GM19025 (cell line): ENCODE results near the gene AP1G1.
"Not testable (repeated sequence)": the region's sequence is repeated elsewhere in the genome, so short reads cannot be mapped to it uniquely, and the experiment has no call there.

ENCODE experiments used
- ATAC-seq: cut with Tn5 transposase; IDR thresholded peaks from one replicate; pipeline ENCODE4 v1.9.1; 2021; ENCODE audit warnings: mild to moderate bottlenecking, low read depth, moderate library complexity; ENCODE audit not compliant: unreplicated experiment

Gene AP1G1

DNA sequence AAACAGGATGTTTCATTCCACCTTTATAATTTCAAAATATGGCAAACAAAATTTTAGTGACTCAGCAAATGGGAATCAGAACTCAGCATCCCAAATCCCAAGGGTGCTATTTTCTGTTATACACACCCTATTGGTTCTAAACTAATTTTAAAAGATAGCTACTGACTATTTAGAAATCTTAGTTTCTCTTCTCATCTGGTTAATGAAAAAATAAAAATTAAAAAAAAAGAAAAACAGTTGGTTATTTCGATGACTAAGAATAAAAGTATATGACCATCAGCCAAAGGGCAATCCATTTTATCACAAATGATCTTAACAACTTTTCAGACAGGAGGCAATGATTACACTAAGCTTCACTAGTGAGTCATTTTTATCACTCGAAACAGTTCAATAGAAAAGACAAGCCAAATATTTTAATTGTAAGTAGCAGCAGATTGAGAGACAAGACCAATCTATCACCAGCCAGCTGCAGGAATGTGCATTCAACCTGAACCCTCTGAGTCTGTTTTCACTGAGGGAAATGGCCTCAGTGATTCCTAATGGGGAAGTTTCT, 99.3 kb downstream of the AP1G1 start:
- ATAC-seq, result no peak

DNA sequence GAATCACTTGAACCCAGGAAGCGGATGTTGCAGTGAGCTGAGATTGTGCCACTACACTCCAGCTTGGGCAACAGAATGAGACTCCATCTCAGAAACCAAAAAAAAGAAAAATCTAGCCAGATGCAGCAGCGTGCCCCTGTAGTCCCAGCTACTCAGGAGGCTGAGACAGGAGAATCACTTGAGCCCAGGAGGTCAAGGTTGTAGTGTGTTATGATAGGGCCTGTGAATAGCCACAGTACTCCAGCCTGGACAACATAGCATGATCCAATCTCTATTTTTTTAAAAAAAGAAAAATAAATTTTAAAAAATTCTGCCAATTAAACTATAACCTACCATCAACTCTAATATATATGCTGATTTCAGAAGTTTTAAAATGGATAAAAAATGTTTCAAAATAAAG, 99.9 kb downstream of the AP1G1 start:
- no peak for ATAC-seq

DNA sequence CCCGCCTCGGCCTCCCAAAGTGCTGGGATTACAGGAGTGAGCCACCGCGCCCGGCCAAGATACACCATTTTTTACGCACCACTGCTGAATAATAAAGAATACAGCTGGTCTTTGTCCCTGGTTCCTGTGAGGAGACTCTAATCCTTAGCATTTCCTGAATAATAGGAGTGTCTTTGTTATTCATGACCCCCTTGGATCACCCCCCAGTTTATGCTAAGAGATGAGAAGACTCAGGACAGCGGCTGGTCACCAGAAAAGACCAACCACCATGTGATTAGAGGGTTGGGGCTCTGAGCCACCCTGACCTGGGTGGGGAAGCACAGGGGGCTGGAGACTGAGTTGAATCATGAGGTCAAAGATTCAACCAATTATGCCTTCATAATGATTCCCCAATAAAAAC, 101.4 kb downstream of the AP1G1 start:
- ATAC-seq, result no peak

DNA sequence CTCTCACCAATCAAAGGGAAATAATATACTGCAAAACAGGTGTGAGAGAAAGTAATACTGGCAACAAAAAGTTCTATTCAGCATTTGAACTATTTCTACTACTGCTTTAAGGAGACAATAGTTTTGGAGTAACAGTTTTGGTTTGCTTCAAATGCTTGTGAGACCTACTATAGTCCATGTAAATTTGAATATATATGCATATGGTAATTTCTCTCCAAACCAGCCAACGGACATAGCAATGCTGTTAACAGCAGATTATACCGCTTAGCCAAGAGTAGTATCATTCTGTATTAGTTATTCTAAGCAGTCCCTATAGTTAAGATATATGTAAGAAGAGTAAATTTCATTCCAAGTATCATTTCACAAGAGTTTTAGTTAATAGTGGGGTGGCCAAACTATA, 102.6 kb downstream of the AP1G1 start:
- no peak for ATAC-seq

DNA sequence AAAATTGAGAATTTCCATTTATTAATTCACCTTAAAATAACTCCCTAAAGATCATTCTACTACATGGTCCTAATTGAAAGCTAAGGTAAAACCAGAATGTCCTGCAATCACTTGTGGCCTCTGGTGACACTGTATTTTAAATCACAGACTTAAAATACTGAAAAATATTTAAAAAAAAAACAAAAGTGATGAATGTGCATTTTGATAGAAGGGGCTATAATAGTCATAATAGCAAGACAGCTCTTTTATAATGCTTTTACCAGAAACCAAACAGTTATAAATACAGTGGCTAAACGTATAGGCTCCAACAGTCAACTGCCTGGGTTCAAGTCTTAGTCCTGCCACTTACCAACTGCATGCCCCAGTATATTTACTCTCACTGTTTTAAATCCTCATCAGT, 105.3 kb downstream of the AP1G1 start:
- ATAC-seq, result no peak

DNA sequence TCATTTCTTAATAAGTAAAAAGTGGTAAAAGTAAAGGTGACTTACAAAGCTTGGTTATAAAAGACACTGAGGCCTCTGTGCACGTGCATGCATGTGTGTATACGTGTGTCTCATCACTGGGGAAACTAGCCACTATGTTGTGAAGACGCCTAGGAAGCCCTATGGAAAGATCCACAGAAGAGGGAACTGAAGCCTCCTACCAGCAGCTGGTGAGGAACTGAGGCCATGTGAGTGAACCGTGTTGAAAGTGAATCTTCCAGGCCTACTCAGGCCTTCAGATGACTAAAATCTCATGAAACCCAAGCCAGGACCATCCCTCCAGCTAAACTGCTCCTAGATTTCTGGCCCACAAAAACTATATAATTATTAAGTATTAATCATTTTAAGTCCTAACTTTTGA, 107.8 kb downstream of the AP1G1 start:
- no peak for ATAC-seq

DNA sequence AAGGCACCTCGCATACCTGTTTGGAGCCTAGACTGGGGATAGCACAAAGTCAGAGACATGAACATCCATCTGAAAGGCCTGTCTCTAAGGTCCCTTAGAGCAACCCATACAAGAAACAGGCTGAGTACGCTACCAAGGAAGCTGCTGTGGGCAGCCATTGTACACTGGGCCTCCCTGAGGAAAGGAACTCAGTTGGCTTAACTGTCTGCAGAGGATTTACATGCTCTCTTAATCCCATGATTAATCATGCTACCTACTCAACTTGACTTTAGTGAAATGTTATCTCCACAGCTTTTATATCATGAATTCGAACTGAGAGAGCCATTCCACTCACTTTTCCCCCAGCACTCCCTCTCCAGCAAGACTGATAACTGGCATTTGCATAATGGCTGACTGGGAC, 110.1 kb downstream of the AP1G1 start:
- ATAC-seq, result no peak

DNA sequence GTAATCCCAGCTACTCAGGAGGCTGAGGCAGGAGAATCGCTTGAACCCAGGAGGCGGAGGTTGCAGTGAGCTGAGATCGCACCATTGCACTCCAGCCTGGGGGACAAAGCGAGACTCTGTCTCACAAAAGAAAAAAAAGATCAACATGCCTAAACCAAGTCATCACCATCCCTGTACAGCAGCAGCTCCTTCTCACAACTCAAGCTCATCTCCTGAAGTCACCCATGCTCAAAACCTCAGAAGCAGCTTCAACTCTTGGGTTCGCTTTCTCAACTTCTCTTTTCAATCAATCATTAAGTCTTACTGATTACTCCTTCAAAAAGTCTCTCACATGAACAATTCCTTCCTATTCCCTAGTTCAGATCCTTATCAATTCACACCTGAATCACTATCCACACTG, 115.5 kb downstream of the AP1G1 start:
- ATAC-seq, result no peak

DNA sequence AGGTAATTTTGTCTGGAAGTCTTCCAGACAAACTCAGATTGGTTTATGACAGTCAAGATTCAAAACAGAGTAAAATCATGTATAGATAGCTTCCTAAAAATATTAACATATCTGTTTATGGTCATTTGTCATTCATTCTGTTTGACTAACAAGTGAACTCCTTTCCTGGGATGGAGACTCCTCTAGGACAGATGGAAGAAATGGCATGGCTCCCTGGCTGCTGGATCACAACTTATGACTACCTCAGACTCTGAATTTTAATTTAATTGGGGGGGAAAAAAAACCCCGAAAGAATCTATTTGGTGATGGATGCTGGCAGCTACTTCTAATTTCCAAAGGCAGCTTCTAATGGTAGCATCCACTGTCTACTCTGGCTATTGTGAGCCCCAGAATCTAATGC, 118.7 kb downstream of the AP1G1 start:
- ATAC-seq, result no peak

DNA sequence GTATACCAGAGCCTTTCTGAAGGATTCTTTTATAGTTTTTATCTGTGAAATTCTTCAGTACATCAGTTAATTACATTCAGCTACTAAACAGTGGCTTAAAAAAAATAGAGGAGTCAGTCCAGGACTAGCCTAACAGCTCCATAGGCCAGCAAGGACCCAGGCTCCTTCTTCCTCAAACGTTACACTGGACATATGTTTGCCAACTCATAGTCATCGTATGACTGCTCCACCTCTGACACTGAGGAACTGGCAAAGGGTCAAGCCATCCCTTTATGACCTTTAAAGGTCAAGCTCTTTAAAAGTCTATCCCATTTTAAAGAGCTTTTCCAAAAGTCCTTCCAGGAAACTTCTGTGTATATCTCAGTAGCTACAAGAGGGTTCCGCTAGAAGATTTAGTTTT, 120.8 kb downstream of the AP1G1 start:
- no peak for ATAC-seq

DNA sequence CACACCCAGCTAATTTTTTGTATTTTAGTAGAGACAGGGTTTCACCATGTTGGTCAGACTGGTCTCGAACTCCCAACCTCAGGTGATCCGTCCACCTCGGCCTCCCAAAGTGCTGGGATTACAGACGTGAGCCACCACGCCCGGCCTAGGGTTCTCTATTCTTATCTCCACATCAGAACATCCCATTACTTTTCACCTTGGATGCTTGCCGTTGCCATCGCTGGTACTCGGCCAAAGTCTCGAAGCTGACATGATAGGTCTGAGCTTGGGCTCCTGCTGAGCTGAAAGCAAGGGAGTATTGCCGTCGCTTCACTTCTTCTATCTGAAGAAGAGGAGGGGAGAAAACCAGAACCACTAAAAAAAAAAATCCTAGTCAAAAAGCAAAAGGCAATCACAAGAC, 124.4 kb downstream of the AP1G1 start:
- not testable (repeated sequence) for ATAC-seq

DNA sequence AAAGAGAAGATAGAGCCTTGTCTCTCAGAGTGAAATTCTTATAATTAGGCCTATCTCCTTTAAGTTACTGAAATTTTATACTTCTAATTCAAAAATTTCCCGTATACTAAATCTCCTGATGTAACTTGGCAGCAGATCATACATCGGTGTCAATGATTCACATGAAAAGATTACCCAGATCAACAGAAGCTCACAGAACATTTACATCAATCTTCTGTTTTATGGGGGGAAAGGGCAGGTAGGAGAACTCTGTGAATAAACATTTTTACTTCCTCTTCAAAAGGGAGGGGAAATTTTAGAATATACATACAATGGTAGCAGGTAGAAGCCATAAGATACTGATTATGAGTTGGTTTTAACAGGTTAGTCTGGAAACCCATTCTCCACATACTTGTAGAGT, 127.3 kb downstream of the AP1G1 start:
- no peak for ATAC-seq
